ENCODE data around the gene CUX1. TPM values are rescaled to one million over a fixed set of nuclear protein-coding genes. Genes with fewer than 3 reads are reported as not detected.

CUX1 gene
- total RNA-seq, 4 donors from 2014 or later: 58.2 to 295 (median 76.9) TPM

GRCh38 chr7:102306916-102307677 lies 489.7 kb downstream of the CUX1 start:
- Histone ChIP-seq H3K27ac (no peak overlapping the region), H3K4me3 (no peak overlapping the region), H3K36me3 (no peaks in the 10 kb centered on the region), H3K27me3 (no peaks in the 10 kb centered on the region), H3K9me3 (no peaks in the 10 kb centered on the region), H3K4me1 (no peaks in the 10 kb centered on the region)
- DNase-seq: no peak
- no peak for TF ChIP-seq POLR2A (IDR thresholded peaks at IDR 0.05)
- intact Hi-C loops (cut with DNase I; ENCODE audit: low total_unique reads): no loop called here

- no peak for DNase-seq
- Histone ChIP-seq H3K4me1 (no peaks in the 10 kb centered on the region), H3K36me3 (no peaks in the 10 kb centered on the region), H3K27ac (no peak overlapping the region), H3K4me3 (no peak overlapping the region), H3K9me3 (no peaks in the 10 kb centered on the region), H3K27me3 (no peaks in the 10 kb centered on the region)
- intact Hi-C loops (cut with DNase I; ENCODE audit: low total_unique reads): no loop called here
- no peak for TF ChIP-seq CTCF (IDR thresholded peaks at IDR 0.05)
- TF ChIP-seq POLR2A (IDR thresholded peaks at IDR 0.05): no peak
Observed at GRCh38 chr7:102310414-102310815, 493.0 kb downstream of the CUX1 start.

- H3K27ac ChIP-seq: no peak overlapping the region
- H3K4me3 ChIP-seq: no peak overlapping the region
- no peaks in the 10 kb centered on the region for H3K4me1 ChIP-seq
- TF ChIP-seq POLR2A (IDR thresholded peaks at IDR 0.05) (no peak), CTCF (IDR thresholded peaks at IDR 0.05) (no peak)
- intact Hi-C loops (cut with DNase I; ENCODE audit: low total_unique reads): no loop called here
- no peaks in the 10 kb centered on the region for H3K27me3 ChIP-seq
- no peaks in the 10 kb centered on the region for H3K9me3 ChIP-seq
- no peak for DNase-seq
- H3K36me3 ChIP-seq: no peaks in the 10 kb centered on the region
Observed at GRCh38 chr7:102312317-102312716, 494.9 kb downstream of the CUX1 start.

GRCh38 chr7:102313997-102314780 lies 496.8 kb downstream of the CUX1 start:
- no peak overlapping the region for H3K27ac ChIP-seq
- H3K4me3 ChIP-seq: no peak overlapping the region
- TF ChIP-seq POLR2A (IDR thresholded peaks at IDR 0.05) (no peak), CTCF (IDR thresholded peaks at IDR 0.05) (no peak)
- no peaks in the 10 kb centered on the region for H3K27me3 ChIP-seq
- H3K4me1 ChIP-seq: no peaks in the 10 kb centered on the region
- no peaks in the 10 kb centered on the region for H3K9me3 ChIP-seq
- intact Hi-C loops (cut with DNase I; ENCODE audit: low total_unique reads): no loop called here
- H3K36me3 ChIP-seq: no peaks in the 10 kb centered on the region
- DNase-seq: no peak

- no peaks in the 10 kb centered on the region for H3K36me3 ChIP-seq
- DNase-seq: no peak
- H3K4me1 ChIP-seq: no peaks in the 10 kb centered on the region
- no peak for TF ChIP-seq CTCF (IDR thresholded peaks at IDR 0.05)
- no peak for TF ChIP-seq POLR2A (IDR thresholded peaks at IDR 0.05)
- H3K4me3 ChIP-seq: no peak overlapping the region
- H3K27me3 ChIP-seq: no peaks in the 10 kb centered on the region
- H3K9me3 ChIP-seq: no peaks in the 10 kb centered on the region
- no peak overlapping the region for H3K27ac ChIP-seq
- intact Hi-C loops (cut with DNase I; ENCODE audit: low total_unique reads): no loop called here
Observed at GRCh38 chr7:102317231-102318059, 500.0 kb downstream of the CUX1 start.

Data from uterus (tissue), 4 donors.